Measurements from ENCODE around the gene ZNF428.

GRCh38 chr19:43639519-43640423 lies 20.3 kb upstream of the ZNF428 start, which contains the start of gene CADM4:
- no peak for TF ChIP-seq CTCF (IDR thresholded peaks at IDR 0.05)
- TF ChIP-seq EP300 (IDR thresholded peaks at IDR 0.05): no peak

Measured in sigmoid colon (tissue), 4 donors.